ENCODE measurements around the gene SIN3B.
"Not testable (repeated sequence)": the region's sequence is repeated elsewhere in the genome, so short reads cannot be mapped to it uniquely, and the experiment has no call there.

Gene SIN3B

GRCh38 chr19:16829010-16829821, at the start of gene SIN3B:
Gene SIN3B, plus strand, starts transcription at chr19:16829398. Its CDS starts 23 bp downstream, at chr19:16829421.
- peak; percentile 96 for DNase-seq

GRCh38 chr19:16779539-16780163, 49.5 kb upstream of the SIN3B start:
- no peak for DNase-seq

GRCh38 chr19:16782719-16783118, 46.5 kb upstream of the SIN3B start:
- no peak for DNase-seq

- no peak for DNase-seq
Measured at GRCh38 chr19:16788479-16788878, 40.7 kb upstream of the SIN3B start.

- no peak for DNase-seq
Measured at GRCh38 chr19:16789238-16789637, 40.0 kb upstream of the SIN3B start.

- no peak for DNase-seq
Measured at GRCh38 chr19:16790051-16790450, 39.1 kb upstream of the SIN3B start.

- peak; percentile 73 for DNase-seq
Measured at GRCh38 chr19:16791942-16792341, 37.3 kb upstream of the SIN3B start.

- DNase-seq = no peak
Measured at GRCh38 chr19:16794456-16795441, 34.4 kb upstream of the SIN3B start.

- no peak for DNase-seq
Measured at GRCh38 chr19:16795731-16796130, 33.5 kb upstream of the SIN3B start.

- DNase-seq = no peak
Measured at GRCh38 chr19:16797876-16798275, 31.3 kb upstream of the SIN3B start.

- DNase-seq = not testable (repeated sequence)
Measured at GRCh38 chr19:16798326-16798725, 30.9 kb upstream of the SIN3B start.

- no peak for DNase-seq
Measured at GRCh38 chr19:16799740-16800139, 29.5 kb upstream of the SIN3B start.

GRCh38 chr19:16801600-16802013, 27.6 kb upstream of the SIN3B start:
- DNase-seq = peak; percentile 29

GRCh38 chr19:16804176-16804575, 25.0 kb upstream of the SIN3B start:
- no peak for DNase-seq

- DNase-seq = no peak
Measured at GRCh38 chr19:16807549-16808284, 21.5 kb upstream of the SIN3B start.

GRCh38 chr19:16814526-16815100, 14.6 kb upstream of the SIN3B start:
- no peak for DNase-seq

GRCh38 chr19:16820056-16820455, 9.1 kb upstream of the SIN3B start:
- DNase-seq = no peak

GRCh38 chr19:16821081-16821480, 8.1 kb upstream of the SIN3B start:
- DNase-seq = no peak

- DNase-seq = no peak
Measured at GRCh38 chr19:16822648-16823047, 6.5 kb upstream of the SIN3B start.

GRCh38 chr19:16824658-16825311, 4.4 kb upstream of the SIN3B start:
- no peak for DNase-seq

GRCh38 chr19:16825312-16826052, 3.7 kb upstream of the SIN3B start:
- DNase-seq = peak; percentile 58

Data from NCI-H82 (cell line).